ENCODE measurements around the gene PLA2G2F.

- no peak for TF ChIP-seq CTCF (IDR thresholded peaks at IDR 0.05)
- TF ChIP-seq POLR2A (IDR thresholded peaks at IDR 0.05) = no peak
Measured at GRCh38 chr1:20119347-20119746, 19.8 kb upstream of the PLA2G2F start, which contains the start of gene PLA2G2D.
